ENCODE data around the gene SCIN.

The SCIN gene

GRCh38 chr7:12596225-12596790, 25.8 kb downstream of the SCIN start:
- peak in 16 of 42 donors; percentile 14 to 72 (median 30) for DNase-seq
- intact Hi-C loops (cut with DNase I), result no loop called here

GRCh38 chr7:12601302-12601869, 30.9 kb downstream of the SCIN start:
- intact Hi-C loops (cut with DNase I), result no loop called here
- no peak for DNase-seq

GRCh38 chr7:12607134-12607533, 36.6 kb downstream of the SCIN start:
- DNase-seq, result no peak
- intact Hi-C loops (cut with DNase I), result no loop called here

GRCh38 chr7:12609561-12609960, 39.0 kb downstream of the SCIN start:
- no peak for DNase-seq
- intact Hi-C loops (cut with DNase I), result no loop called here

GRCh38 chr7:12610899-12611298, 40.4 kb downstream of the SCIN start:
- intact Hi-C loops (cut with DNase I), result no loop called here
- no peak for DNase-seq

GRCh38 chr7:12612622-12613021, 42.1 kb downstream of the SCIN start:
- no peak for DNase-seq
- intact Hi-C loops (cut with DNase I), result no loop called here

- no peak for DNase-seq
- intact Hi-C loops (cut with DNase I), result loop anchor here (10.0 kb wide), 1 partner anchor 95 kb away; no protein-coding TSS in a partner anchor
Measured at GRCh38 chr7:12619461-12620069, 49.0 kb downstream of the SCIN start.

- intact Hi-C loops (cut with DNase I), result loop anchor here (10.0 kb wide), 1 partner anchor 96 kb away; no protein-coding TSS in a partner anchor
- DNase-seq, result no peak
Measured at GRCh38 chr7:12620371-12620770, 49.9 kb downstream of the SCIN start.

- intact Hi-C loops (cut with DNase I), result loop anchor here (10.0 kb wide), 1 partner anchor 98 kb away; no protein-coding TSS in a partner anchor
- no peak for DNase-seq
Measured at GRCh38 chr7:12623223-12623622, 52.7 kb downstream of the SCIN start.

- DNase-seq, result no peak
- intact Hi-C loops (cut with DNase I), result loop anchor here (10.0 kb wide), 1 partner anchor 99 kb away; no protein-coding TSS in a partner anchor
Measured at GRCh38 chr7:12623885-12624498, 53.5 kb downstream of the SCIN start.

- intact Hi-C loops (cut with DNase I), result loop anchor here (10.0 kb wide), 1 partner anchor 101 kb away; no protein-coding TSS in a partner anchor
- DNase-seq, result no peak
Measured at GRCh38 chr7:12625836-12626235, 55.3 kb downstream of the SCIN start.

- intact Hi-C loops (cut with DNase I), result loop anchor here (10.0 kb wide), 1 partner anchor 105 kb away; no protein-coding TSS in a partner anchor
- peak in 36 of 42 donors; percentile 11 to 85 (median 44) for DNase-seq
Measured at GRCh38 chr7:12629816-12630512, 59.4 kb downstream of the SCIN start.

GRCh38 chr7:12630513-12630819, 59.9 kb downstream of the SCIN start:
- no peak for DNase-seq
- intact Hi-C loops (cut with DNase I), result no loop called here

- DNase-seq, result no peak
- intact Hi-C loops (cut with DNase I), result no loop called here
Measured at GRCh38 chr7:12633582-12633981, 63.1 kb downstream of the SCIN start.

- intact Hi-C loops (cut with DNase I), result loop anchor here (5.0 kb wide), 1 partner anchor 626 kb away; no protein-coding TSS in a partner anchor
- DNase-seq, result no peak
Measured at GRCh38 chr7:12635830-12636229, 65.3 kb downstream of the SCIN start.

- intact Hi-C loops (cut with DNase I), result loop anchor here (5.0 kb wide), 1 partner anchor 625 kb away; no protein-coding TSS in a partner anchor
- DNase-seq, result no peak
Measured at GRCh38 chr7:12637328-12637727, 66.8 kb downstream of the SCIN start.

- no peak for DNase-seq
- intact Hi-C loops (cut with DNase I), result loop anchor here (5.0 kb wide), 1 partner anchor 624 kb away; no protein-coding TSS in a partner anchor
Measured at GRCh38 chr7:12637819-12638592, 67.5 kb downstream of the SCIN start.

- DNase-seq, result no peak
- intact Hi-C loops (cut with DNase I), result loop anchor here (5.0 kb wide), 1 partner anchor 623 kb away; no protein-coding TSS in a partner anchor
Measured at GRCh38 chr7:12638851-12639456, 68.4 kb downstream of the SCIN start.

All from head of caudate nucleus (tissue), 42 donors.